Epithelial cell of proximal tubule (primary cell): ENCODE data around the gene PCBD1. TPM values are rescaled to one million over a fixed set of nuclear protein-coding genes. Genes with fewer than 3 reads are reported as not detected.

Experiments used
- DNase-seq: peaks from one replicate; pipeline ENCODE4 v3.0.0-alpha.2; 2011; ENCODE audit warnings: low read depth
- H3K4me3 ChIP-seq: 2 replicates; pipeline ENCODE4 v1.5.1; 2011; ENCODE audit warnings: low read depth, mild to moderate bottlenecking, low read length
- total RNA-seq: library from RNA; depleted of rRNA; stranded (reverse); fragments of >200 nt; gene quantifications from 2 replicates; pipeline ENCODE4 v1.2.3, GENCODE V29; 2015
- TF ChIP-seq, protein P1 (sequence below): conservative IDR thresholded peaks from 2 replicates; pipeline ENCODE4 v1.5.1; 2012; ENCODE audit warnings: low read depth, mild to moderate bottlenecking, low read length

The PCBD1 gene
- total RNA-seq, 1 donor from 2014 or later, result 122 TPM

DNA sequence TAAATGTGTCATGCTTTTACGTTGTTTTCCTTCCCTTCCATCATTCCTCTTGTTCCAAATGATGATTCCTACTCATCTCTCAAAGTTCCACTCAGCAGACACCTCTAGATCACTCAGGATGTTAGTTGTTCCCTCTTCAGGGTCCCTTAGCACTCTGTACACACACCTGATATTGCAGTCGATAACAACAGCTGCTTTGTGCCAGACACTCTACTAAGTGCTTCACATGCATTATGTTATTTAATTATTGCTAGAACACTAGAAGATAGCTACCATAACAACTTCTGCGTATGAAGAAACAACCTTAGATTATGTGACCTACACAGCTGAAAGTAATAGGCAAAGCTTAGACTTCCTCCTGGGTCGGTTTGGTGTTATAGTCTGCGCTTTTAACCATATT is 29.6 kb downstream of the PCBD1 start:
- no peak for DNase-seq
- TF ChIP-seq, protein P1, sequence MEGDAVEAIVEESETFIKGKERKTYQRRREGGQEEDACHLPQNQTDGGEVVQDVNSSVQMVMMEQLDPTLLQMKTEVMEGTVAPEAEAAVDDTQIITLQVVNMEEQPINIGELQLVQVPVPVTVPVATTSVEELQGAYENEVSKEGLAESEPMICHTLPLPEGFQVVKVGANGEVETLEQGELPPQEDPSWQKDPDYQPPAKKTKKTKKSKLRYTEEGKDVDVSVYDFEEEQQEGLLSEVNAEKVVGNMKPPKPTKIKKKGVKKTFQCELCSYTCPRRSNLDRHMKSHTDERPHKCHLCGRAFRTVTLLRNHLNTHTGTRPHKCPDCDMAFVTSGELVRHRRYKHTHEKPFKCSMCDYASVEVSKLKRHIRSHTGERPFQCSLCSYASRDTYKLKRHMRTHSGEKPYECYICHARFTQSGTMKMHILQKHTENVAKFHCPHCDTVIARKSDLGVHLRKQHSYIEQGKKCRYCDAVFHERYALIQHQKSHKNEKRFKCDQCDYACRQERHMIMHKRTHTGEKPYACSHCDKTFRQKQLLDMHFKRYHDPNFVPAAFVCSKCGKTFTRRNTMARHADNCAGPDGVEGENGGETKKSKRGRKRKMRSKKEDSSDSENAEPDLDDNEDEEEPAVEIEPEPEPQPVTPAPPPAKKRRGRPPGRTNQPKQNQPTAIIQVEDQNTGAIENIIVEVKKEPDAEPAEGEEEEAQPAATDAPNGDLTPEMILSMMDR, result no peak
- no peak overlapping the region for H3K4me3 ChIP-seq

DNA sequence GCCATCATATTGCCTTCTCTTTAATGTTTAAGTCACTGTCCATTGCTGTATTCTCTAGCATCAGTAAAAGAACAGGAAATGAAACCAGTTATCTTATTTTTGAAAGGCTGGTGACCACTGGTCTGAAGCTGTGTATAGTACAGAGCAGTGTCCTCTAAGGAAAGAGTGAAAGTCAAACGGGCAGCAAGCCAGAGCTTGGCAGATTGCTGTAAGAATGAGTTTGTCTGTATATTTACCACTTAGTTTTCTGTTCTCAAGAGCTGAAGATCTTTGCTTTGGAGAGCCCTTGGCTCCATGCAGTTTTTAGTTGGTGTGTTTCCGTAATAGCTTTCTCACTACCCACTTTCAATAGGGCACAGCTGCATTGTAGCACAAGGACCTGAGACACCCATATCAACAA is 31.9 kb downstream of the PCBD1 start:
- no peak for DNase-seq
- no peak overlapping the region for H3K4me3 ChIP-seq
- TF ChIP-seq, protein P1, result no peak

DNA sequence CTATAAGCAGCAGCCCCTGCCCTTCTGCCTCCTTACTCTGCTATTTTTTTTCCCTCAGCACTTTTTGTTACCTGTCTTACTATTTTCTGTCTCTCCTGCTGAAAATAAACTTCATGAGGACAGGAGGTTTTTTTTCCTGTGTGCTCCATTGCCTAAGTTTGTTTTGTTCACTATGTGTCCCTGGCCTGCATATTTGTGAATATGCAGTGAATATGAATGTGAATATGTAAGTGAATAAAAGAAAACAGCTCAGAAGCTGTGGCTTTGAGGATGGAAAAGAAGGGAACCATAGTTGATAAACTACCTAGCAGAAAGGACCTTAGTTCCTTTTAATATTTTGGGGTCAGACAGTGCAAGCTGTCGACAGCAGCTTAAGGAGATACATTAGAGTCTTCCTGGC is 34.9 kb downstream of the PCBD1 start:
- no peak overlapping the region for H3K4me3 ChIP-seq
- no peak for DNase-seq
- TF ChIP-seq, protein P1, result no peak

DNA sequence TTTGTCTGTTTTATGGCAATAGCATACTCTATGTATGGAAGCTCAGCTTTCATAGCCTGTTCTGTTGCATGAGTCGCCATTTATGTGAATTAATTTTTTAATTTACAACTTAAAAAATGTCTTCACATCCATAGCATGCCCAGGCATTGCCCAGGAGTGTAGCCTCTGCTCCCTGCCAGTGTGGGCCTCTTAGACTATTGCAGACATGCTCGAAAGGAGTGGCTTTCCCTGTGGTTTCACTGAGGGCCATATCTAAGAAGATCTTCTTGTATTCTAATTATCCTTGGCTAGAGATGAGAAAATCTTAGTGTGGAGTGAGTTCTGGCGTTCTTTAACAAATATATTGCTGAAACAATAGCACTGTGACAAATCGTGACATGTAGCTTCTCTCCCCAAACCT is 35.3 kb downstream of the PCBD1 start:
- TF ChIP-seq, protein P1, result no peak
- no peak overlapping the region for H3K4me3 ChIP-seq
- DNase-seq, result no peak

DNA sequence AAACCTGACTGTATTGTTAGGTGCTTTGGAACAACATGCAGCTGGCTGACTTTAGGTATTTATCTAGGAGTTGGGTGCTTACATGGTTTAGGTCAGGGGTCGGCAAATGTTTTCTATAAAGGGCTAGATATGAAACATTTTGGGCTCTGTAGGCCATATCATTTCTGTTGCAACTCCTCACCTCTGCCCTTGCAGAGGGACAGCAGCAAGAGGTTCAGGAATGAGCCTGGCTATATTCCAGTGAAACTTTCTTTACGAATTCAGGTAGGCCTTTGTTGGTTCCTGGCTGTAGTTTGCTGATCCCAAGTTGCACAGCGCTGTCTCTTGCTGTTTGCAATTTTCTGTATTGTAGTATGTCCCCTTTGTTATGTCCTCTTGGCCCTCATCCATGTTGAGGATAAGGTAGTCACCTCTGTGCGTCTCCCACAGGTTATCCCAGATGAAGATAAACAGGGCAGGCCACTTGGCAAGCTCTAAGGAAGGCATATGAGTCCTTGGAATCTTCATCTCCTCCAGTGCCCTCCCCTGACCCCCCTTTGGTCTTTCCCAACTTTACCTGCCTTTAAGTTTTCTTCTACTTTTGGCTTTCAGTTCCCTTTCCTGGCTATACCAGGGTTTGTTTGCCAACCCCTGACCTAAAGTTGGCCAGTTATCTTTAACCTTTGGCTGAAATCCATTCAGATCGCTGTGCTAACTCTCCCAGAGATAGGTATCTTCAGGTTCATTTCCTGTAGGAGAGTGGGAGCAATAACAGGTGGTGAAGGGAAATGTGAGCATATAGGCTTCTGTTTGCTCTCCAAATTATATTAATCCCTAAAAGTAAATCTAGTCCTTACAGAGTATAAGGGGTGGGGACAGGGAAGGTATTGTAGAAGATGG is 36.5 kb downstream of the PCBD1 start:
- DNase-seq, result no peak
- TF ChIP-seq, protein P1, result no peak
- H3K4me3 ChIP-seq, result no peak overlapping the region

DNA sequence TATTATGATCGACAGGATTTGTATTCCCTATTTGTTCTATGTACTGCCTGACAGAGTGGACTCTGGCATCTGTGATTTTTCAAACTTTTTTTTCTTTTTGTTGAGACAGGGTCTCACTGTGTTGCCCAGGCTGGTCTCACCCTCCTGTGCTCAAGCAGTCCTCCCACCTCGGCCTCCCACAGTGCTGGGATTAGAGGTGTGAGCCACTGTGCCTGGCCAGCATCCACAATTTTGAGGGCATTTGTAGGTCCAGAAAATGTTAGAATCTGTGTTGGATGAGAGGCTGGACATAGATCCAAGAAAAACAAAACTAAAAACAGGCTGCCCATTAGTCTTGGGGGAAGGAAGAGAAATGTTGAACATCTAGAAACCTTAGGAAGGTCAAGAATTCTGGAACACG is 38.3 kb downstream of the PCBD1 start:
- DNase-seq, result no peak
- no peak overlapping the region for H3K4me3 ChIP-seq
- TF ChIP-seq, protein P1, result no peak

DNA sequence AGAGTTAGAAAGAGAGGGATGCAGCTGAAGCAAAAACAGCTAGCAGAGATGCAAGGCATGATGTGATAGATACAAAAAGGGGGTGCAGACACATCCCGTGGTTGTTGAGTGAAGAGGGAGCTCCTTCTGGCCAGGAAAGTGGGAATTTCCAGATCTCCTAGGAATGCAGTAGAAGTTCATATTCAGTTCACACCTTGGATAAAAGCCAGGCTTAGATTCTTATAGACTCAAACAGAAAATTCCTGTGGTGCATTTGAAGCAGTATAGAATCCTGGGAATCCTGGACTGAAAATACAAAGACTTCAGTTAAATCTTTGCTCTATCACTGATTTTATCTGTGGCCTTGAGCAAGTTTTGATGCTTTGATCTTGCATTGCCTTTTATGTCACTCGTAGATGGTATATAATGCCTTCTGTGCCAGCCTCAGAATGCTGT is 38.8 kb downstream of the PCBD1 start:
- H3K4me3 ChIP-seq, result no peak overlapping the region
- DNase-seq, result peak; percentile 39
- TF ChIP-seq, protein P1, result no peak
